Mesenteric fat pad (tissue), 1 donor: Measurements from ENCODE around the gene LIMS2. TPM values are rescaled to one million over a fixed set of nuclear protein-coding genes. Genes with fewer than 3 reads are reported as not detected.

Experiments
- DNase-seq: peaks from one replicate; pipeline ENCODE4 v3.0.0-alpha.2; 2020; ENCODE audit warnings: low spot score
- total RNA-seq: library from RNA; stranded (reverse); fragmentation: NEBNext Ultra II Directional; extraction: Animal tissue kit (Norgen Biotek cat#: 25700); gene quantifications from one replicate; pipeline ENCODE4 v1.2.1, GENCODE V29; 2021
- donor health status: DM: yes; HTN: yes; CAD: no.

LIMS2 gene
- total RNA-seq, 1 donor from 2014 or later, result 70.6 TPM

DNA sequence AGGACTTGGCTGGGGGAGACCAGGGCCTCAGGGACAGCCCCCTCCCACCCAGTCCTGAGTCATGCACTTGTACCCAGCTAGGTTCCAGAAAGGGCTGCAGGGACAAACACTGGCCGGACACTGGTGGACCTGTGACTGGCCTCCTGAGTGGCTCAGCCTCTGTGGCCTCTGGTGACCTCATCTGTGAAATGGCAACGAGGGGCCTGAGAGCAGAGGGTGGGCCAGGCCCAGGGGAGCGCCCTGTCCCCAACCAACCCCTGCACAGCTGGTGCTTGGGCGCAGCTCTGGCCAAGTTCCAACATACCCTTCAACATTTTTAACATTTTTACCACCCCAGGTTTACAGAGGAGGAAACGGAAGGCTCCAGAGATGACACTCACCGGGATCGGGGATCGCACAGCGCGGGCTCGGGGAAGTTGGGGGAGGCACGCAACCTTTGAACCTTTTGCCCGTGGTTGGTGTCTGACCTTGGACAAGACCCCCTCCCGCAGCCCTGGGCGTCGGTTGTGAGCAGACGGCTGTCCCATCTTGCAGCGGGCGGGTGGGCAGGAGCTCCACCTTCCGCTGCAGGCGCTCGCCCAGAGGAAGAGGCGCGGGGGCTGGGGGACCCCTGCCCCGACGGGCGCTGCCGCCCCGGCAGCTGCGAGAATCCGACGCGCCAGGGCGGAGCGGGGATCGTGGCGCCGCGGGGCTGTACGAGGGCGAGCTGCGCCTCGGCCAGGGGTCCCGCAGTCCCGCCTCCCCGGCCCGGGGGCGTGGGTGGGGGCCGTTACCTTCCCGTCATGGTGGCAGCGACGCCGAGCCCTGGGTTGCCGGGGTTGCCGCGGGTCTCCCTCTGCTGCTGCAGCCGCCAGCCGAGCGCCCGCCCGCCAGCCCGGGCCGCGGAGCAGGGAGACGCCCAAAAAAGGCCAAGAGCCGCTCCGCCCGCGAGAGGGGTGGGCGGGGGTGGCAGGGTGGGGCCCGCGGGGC lies 805 bp downstream of the LIMS2 start:
- peak; percentile 90 for DNase-seq

DNA sequence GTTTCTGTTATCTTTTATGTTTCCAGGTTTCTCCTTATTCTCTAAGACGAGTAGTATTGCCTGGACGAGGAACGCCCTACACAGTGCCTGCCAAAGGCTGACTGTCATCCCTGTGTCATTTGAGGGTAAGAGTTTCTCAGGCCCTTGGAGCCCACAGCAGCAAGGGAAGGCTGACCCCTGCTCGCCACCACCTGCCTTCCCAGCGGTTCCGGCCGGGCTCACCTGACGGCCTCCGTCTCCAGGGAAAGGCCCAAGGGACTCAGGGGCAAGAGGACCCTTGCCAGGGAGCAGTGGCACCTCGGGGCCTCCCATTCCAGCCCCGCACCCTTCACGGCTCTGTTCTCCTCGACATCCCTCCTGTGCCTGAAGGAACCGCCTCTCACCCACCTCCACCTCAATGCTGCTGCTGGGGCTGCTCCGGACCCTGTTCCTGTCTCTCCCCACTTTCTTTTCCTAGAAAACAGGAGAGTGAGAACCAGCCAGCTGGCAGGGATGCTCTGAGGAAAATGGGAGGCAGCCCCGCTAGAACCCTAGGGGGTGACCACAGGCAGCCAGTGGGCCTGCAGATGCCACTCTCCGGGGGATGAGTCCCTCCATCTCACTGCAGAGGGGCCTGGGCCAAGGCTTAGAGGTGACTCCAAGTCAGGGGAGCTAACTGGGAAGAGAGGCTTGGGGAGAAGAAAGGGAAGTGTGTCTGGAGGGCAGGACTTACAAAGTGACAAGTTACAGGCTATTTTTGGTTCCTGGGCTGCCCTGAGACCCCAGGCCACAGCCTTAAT lies 1.9 kb downstream of the LIMS2 start:
- peak; percentile 83 for DNase-seq

DNA sequence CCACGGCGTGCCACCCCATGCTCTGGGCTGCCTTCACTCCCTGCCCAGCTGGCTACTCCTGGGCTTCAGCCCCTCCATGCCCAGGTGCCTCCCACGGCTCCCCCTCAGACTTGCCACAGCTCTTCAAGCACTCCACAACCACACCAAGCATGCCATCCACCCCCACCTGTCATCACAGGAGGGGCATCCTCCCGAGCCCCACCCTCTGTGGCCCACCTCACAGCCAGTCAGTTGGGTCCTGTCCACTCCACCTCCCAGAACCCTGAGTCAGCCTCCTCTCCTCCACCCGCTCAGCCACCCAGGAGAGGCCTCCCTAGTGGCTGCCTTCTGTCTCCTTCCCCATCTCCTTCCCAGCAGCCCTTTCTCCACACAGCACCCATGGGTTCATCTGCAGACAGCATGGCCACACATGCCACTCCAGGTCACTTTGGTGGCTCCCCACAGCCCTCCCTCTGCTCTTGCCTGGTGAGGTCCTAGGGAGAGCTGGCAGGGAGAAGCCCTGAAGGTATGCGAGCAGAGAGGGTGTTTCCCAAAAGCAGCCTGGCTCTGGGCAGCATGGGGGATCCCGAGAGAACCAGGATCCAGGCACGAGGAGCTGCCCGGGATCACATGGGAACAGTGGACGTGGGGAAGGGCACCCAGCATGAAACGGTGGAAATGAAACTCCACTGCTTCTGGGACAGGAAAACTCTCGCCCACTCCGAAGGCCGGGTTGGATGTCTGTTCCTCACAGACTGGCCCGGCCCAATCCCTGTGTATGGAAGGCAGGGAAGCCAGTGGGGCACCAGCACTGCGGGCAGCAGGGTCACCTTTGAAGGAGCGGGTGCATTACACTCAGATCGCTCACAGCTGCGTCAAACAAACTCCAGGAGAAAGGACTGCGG lies 2.7 kb downstream of the LIMS2 start:
- peak; percentile 84 for DNase-seq

DNA sequence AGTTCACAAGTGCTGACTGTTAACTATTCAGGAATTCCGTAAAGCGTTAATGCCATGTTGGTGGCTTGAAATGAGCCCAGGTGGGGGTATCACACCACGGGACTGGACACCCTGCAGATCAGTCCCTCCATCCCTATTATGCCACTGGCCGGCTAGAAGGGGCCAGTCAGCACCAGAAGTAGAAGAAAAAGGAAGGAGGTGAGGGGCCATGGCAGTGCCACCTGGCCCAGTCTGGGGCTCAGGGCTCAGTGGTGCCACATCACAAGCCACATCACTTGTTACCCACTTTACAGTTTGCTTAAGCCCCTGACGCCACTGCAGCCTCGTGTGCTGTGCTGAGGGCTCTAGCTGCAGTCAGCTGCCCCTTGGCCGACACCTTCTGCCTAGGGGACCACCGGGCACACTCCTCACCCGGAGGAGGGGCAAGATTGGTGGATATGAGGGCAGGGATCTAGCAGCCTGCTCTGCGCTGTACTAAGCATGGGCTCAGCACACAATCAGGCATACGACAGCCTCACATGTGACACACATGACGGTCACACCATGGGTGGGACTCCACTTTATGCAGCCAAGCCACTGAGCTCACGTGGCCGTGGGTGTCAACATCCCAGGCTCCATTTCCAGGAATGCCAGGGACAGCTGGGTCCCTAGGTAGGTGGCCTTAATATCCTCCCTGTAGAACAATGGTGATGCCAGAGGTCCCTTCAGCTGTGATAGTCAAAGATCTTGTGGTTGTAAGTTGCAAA lies 3.6 kb downstream of the LIMS2 start:
- DNase-seq, result peak; percentile 81

DNA sequence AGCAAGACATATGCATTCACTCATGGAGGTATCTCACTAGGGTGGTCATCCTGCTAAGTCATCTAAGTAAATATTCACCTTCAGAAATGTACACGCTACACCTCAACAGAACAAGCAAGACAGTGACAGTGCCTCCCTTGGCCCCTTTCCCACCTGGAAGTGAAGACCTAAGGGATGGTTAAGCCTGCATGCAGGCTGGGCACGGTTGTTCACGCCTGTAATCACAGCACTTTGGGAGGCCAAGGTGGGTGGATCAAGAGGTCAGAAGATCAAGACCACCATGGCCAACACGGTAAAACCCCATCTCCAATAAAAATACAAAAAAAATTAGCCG lies 4.4 kb downstream of the LIMS2 start:
- no peak for DNase-seq

DNA sequence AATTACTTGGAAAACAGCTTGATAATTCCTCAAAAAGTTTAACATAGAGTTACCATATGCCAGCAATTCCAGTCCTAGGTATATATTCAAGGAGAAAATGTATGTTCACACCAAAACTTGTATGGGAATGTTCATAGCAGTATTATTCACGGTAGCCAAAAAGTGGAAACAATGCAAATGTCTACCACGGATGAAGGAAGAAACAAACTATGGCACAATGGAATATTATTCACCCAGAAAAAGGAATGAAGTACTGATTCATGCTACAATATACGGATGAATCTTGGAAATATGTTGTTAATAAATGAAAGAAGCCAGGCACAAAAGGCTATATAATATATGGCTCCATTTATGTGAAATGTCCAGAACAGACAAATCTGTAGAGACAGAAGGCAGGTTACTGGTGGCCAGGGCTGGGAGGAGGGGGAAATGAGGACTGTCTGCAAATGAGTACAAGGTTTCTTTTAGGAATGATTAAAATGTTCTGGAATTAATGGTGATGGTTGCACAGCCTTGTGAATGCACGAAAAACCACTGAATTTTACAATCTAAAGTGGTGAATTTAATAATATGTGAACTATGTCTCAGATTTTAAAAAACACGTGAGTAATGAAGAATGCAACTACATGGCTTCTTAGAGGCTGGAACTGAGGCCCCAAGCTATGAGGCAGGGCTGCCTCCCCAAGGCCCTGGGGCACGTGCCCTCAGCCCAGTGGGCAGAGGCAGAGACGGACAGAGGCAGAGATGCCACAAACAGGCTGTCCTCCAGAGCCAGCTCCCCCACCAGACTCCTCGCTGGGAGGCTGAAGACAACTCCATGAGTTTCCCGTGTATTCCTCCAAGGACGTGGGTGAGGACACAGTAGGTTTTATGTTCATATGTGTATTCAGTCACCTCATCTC lies 5.0 kb downstream of the LIMS2 start:
- DNase-seq, result no peak

DNA sequence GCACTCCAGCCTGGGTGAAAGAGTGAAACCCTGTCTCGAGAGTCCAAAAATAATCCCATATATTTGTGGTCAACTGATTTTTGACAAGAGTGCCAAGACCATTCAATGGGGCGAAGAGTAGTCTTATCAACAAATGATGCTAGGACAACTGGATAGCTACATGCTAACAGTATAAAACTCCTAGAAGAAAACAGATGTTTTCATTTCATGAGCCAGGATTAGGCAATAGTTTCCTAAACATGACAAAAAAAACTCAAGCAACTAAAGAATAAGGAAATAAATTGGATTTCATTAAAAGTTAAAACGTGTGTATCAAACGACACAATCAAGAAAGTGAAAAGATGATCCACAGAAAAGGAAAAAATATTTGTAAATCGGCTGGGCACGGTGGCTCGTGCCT lies 6.3 kb downstream of the LIMS2 start:
- DNase-seq, result no peak

DNA sequence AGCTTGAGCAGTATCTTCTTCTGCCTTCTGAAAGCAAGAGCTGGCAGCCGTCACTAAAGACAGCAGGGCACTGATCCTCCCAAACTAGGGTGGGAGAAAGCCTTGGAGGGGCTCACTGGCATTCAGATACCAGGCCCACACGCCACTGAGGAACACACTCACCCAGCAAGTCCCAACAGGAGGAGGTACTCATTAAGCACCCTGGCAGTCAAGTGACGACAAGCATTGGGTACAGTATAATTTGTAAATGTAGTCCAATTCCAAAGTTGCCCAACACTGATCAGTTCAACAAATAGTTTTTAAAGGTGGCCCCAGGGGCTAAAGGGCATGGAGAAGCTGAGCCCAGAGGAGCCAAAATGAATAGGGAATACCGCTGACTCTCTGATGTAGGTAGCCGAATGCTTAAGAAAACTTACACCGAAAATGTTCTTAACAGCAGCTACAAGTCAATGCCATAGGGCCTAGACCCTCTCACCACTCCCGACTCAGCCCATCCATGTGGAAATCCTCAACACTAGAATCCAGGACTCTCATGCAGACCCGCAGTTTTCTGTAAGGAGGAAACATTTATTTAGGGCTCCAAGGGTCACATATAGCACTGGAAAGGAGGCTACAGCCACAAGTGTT lies 9.9 kb downstream of the LIMS2 start:
- DNase-seq, result peak; percentile 33

DNA sequence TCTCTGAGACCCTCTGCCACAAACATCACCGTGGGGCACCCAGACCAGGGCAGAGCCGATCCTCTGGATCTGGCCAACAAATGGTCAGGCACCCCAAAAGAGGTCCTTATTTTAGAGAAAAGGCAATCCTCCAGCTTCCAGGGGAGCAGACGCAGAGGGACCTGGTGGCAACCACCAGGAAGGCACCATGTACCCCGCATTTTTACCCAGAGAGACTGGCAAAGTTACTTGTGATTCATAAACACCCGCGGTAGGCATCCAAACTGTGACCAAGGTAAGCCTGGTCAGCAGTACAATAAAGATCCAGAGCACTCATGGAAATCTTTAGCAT lies 10.5 kb downstream of the LIMS2 start:
- peak; percentile 69 for DNase-seq

DNA sequence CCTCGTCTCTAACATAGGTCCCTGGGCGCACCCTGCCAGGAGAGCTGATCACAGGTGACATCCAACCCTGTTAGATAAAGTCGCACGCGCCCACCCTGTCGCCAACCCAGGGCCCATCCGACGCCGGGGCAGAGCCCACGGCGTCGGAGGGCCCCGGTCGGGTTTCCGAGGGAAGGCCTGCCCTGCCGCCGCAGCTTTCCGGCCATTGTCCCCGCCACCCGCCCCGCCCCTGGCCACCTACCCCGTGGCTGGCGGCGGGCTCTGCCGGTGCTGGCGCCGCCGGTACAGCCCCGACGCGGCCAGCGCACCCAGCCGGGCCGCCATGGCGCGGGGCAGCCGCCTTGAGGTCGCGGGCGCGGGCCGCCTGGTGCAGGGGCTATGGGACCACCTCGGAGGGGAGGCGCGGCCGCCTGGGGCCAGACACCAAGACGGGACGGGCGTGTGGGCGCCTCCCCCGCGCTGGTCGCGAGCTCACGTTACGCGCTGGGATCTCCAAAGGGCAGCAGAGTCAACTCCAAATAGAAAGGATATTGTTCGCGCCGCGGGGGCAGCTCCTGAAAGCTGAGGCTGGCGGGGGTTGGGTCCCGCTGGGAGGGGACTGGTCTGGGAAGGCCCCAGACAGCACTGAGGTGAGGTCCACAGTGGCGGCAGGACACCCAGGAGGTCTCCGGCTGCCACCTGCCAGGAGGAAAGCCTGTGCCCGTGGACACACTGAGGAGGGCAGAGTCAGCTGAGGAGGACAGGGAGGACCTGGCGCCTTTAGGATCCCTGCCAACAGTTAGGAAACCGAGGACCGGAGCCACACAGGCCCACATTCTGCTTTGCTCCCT lies 11.1 kb downstream of the LIMS2 start:
- peak; percentile 84 for DNase-seq

DNA sequence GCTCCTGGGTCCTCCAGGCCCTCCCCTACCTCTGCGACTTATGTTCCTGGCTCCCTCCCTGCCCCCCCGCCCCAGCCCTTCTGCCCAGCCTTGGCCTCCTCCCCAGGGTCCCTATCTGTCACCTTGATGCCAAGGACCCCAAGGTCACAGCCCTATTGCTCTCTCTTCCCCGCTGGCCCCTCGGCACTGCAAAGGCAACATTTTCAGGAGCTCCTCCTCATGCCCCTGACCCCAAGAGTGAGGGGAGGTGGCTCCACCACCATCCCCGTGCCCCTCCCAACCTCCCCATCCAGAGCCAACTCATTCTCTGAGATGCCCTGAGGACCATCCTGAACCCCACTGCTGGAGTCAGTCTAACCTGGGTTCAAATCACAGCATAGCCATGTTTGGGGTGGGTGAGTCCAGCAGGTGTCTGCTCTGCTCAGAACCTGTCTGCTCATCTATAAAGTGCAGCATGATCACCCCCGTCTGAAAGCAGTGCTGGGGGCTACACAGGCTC lies 11.7 kb downstream of the LIMS2 start:
- peak; percentile 59 for DNase-seq

DNA sequence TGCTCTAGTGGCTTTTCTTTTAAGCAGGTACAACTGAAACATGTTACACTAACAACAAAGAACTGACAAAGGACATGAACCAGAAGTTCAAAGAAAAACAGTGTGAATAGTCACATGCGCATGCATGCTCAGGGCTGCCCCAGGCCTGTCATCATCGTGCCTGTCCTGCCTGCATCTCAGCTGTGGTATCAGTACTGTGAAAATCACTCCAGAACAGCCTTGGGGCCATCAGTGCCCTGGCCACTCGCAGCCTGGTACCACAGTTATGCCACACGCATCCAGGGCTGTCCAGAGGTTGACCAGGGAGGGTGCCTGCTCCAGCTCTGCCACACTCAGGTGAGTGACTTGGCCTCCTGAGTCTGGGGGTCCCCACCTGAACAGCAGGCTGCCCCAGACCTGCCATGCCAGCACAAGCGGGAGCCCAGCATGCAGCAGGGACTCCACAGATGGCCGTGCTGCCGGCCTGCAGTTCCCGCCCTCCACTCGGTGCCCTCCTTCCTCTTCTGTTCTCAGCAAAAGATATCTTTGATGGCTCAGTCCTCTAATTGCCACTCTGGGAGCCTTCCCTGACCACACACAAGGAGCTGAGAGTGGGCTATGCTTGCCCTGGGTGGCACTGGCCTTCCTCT lies 12.3 kb downstream of the LIMS2 start:
- peak; percentile 81 for DNase-seq

DNA sequence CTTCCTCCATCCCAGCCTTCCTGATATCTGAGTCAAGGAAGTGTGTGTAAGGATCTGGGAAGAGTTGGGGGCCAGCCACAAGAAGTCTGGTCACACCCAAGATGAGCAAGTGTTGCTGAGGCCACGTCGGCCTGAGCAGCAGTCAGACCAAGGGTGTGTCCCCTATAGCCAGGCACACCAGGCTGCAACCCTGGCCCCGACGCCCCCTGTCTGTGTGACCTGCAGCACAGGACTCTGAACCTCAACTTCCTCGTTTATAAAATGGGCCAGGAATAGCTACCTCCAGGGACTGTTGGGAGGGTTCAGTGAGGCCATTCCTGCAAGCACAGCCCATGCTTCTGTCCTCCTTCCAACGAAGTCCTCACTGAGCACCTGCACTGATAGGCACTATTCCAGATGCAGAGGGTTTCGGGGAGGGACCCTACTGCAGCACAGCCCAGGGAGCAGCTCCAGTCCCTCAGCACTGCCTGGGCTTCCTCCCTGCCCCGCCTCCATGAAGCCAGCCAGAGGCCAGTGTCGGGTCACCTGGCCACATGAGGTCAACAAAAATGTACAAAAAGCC lies 13.3 kb downstream of the LIMS2 start:
- no peak for DNase-seq

DNA sequence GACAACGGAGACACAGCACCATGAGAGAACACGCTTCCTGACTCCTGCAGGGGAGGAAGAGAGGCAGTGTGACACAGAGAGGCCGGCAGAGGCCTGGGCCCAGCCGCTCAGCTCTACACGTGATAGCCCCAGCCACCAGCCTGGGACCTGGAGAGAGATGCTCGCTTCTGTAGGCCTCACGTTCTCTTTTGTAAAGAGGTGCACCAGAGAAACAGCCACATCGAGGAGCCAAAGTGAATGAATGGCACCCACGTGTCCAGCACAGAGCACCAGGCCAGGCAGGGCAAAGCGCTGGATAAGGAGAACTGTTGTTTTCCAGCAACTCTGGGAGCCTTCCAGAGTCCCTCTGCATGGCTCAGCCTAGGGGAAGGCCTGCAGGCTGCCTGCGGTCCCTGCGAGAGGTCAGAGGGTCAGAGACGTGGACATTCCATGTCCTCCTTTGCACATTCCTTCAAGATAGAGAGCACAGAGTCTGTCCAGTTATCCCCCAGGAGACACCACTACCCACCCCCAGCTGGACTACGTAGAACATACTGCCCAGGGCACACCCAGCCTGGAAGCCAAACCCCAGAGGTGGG lies 14.2 kb downstream of the LIMS2 start:
- no peak for DNase-seq

DNA sequence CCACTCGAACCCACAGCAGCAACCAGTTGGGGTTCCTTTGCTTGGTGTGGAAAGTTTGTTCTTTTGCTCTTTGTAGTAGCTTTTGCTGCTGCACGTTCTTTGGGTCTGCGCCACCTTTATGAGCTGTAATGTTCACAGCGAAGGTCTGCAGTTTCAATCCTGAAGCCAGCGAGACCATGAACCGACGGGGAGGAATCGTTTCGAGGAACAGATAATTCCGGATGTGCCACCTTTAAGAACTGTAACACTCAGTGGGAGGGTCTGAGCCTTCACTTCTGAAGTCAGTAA lies 15.1 kb downstream of the LIMS2 start:
- DNase-seq, result no peak

DNA sequence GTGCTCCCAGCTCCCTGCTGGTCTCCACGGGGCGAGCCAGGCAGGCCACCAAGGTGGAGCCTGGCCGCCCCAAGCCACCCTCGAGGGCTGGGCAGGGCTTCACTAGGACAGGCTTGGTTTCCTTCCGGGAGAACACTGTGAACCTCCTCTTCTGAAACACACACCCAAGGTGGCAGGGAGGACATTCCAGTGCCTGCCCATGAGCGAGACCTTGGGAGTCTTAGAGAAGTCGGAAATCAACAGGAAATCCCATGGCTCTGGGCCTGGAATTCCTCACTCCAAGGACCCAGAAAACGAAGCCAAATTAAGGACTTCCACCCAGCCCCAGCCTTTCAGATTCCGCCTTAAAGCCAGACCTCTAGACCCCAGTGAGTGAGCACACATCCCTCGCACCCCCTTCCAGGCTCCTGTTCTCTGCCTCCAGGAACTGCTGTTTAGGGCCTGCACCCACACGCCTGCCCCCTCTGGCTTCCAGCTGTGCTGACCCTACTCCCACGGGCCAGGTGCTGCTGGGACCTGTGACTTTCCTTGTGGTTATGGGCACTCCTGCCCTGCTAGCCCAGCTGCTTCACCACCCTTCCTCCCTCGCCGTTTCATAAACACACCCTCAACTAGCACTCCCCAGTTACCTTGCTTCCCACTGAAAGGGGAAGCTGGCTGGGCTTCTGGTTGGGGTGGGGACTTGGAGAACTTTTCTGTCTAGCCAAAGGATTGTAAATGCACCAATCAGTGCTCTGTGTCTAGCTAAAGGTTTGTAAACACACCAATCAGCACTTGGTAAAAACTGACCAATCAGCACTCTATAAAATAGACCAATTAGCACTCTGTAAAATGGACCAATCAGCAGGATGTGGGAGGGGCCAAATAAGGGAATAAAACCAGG lies 15.7 kb downstream of the LIMS2 start:
- no peak for DNase-seq
